Right lobe of liver (tissue), 4 donors: ENCODE results near the gene CUX1.

Experiments used
- CTCF ChIP-seq, 4 donors: fragments of 200-600 bp in 3 of 4; fragments of 450-650 bp in 1 of 4; IDR thresholded peaks; one replicate each; pipeline versions ENCODE4 v1.5.1 to v1.8.0; 2016 to 2022; ENCODE audit warnings: antibody characterized with exemption in 4 of 4, mild to moderate bottlenecking in 2 of 4
- POLR2A ChIP-seq: fragments of 450-650 bp; IDR thresholded peaks from one replicate; pipeline ENCODE4 v1.6.1; 2017; ENCODE audit warnings: antibody characterized with exemption, mild to moderate bottlenecking
- donor health status: DM: no; HTN: no; CAD: no.
- donor health status: DM: no; HTN: no; CAD: no.
- donor health status: DM: no; HTN: yes; CAD: no.

GRCh38 chr7:102061981-102062390 lies 244.6 kb downstream of the CUX1 start:
- TF ChIP-seq CTCF (IDR thresholded peaks at IDR 0.05) (no peak), POLR2A (no peak)
